ENCODE results near the gene SARM1. TPM values are rescaled to one million over a fixed set of nuclear protein-coding genes. Genes with fewer than 3 reads are reported as not detected.

The SARM1 gene
- total RNA-seq, 2 experiments from 2014 or later = 17.7 to 20.4 TPM

DNA sequence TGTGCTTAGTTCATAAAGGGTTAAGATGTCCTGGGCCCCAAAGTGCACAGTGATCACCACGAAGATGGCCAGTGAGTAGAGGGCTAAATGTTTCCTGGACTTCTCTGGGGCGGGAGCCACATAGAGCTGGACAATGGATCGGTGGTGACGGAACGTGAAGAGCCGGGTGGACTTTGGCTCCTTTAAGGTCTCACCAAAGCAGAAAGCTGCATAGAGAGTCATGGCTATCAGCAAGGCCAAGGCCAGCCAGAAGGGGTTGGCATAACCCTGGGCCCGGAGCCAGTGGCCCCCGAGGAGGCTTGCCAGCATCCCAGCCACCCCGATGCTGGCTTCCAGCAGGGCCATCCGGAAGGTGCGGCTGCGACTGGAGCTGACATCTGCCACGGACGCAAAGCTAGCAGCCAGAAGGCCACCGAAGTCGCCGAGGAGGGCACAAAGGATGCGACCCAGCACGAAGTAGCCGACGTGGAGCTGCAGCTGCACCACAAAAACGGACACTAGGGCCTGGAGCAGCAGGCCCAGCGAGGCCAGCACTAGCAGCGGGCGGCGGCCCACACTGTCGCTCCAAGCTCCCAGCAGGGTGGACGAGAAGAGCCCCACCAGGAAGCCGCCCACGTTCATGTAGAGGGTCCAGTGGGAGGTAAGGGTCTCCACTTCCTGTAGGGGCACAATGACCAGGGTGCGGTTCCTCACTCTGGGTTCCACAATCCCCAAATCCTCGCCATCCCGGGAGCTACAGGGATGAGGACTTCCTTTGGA is 33.5 kb downstream of the SARM1 start:
- H3K27me3 Mint-ChIP-seq = peaks cover 10% of the 10 kb centered on the region
- no peaks in the 10 kb centered on the region for H3K9me3 Mint-ChIP-seq
- peak overlapping the region; percentile 66 for H3K4me3 Mint-ChIP-seq
- peaks cover 10% of the 10 kb centered on the region for H3K4me1 Mint-ChIP-seq
- no peak for DNase-seq
- H3K27ac Mint-ChIP-seq = no peak overlapping the region
- POLR2A ChIA-PET = interaction anchor here (0.6 kb wide), 1 partner anchor 142 kb away, joined by 3 read pairs; no protein-coding TSS in a partner anchor
- CTCF ChIA-PET = interaction anchor here (1.4 to 3.2 kb wide), 3 partner anchors 9 to 12 kb away, joined by 4 to 13 read pairs (median 5); no protein-coding TSS in a partner anchor
- H3K36me3 Mint-ChIP-seq (ENCODE audit: low read depth) = no peaks in the 10 kb centered on the region

DNA sequence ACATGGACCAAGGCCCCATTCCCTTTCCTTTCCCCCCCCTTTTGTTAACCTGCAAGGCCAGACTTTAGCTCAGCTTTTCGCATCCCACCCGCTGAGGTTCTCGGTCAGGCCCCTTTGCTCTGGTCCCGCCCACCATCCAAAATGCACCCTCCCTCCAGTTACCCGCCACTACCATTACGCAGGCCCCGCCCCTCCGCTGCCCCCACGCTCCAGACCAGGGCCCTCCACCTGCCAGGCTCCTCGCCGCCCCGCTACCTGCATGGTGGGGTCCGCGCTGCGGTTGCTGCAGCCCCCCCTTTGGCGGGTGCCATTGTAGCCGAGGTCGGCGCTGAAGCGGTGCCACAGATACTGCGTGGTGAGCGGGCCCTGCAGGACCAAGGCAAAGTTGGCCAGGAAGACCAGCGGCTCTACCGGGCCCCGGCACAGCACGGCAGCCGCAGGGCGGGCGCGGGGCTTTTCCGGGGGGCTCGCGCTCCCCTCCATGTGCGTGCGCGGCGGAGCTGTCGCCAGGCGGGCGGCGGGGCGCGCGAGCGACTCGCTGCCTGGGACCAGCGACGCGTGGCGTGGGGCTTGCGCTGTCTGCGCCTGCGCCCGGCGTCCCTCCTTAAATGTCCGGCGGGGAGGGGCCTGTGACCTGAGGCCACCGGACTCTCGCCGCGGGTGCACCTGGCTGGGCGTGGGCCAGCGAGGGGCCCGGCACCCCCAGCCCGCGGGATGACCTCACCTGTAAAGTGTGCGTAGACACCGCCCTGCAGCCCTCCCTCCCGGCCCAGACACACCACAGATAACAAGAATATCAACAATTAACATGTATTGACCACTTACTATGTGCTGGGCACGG is 34.4 kb downstream of the SARM1 start, which contains the start of gene SLC46A1:
Gene SLC46A1, minus strand, starts transcription at position 581 of the 841 bp plus-strand sequence. Its CDS starts 98 bp downstream, at position 483.
- H3K4me3 Mint-ChIP-seq = peak within 1 kb of the TSS; percentile 66
- no peaks in the 10 kb centered on the region for H3K9me3 Mint-ChIP-seq
- H3K27ac Mint-ChIP-seq = peak within 1 kb of the TSS; percentile 20
- peaks cover 17% of the 10 kb centered on the region for H3K27me3 Mint-ChIP-seq
- H3K36me3 Mint-ChIP-seq (ENCODE audit: low read depth) = no peaks in the 10 kb centered on the region
- CTCF ChIA-PET = interaction anchor here (1.4 to 3.2 kb wide), 2 partner anchors 10 to 11 kb away, joined by 5 to 13 read pairs; no protein-coding TSS in a partner anchor
- peak; percentile 34 for DNase-seq
- POLR2A ChIA-PET = interaction anchor here (0.6 kb wide), 1 partner anchor 141 kb away, joined by 3 read pairs; no protein-coding TSS in a partner anchor
- H3K4me1 Mint-ChIP-seq = peaks cover 10% of the 10 kb centered on the region

DNA sequence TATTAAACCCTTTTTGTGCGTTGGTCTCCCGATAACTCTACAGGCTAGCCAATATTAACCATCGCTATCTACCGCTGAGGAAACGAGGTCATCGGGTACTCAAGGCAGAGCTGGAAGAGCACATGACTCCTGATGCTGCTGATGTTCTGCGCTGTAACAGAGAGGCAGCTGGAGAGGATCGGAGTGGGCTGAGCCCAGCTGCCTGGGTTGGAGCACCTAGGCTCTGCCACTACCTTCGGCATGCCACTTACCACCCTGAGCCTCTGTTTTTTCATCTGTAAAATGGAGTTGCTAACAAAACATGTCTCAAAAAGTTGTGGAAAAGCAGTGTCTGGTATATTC is 35.0 kb downstream of the SARM1 start:
- Mint-ChIP-seq H3K4me1 (peaks cover 10% of the 10 kb centered on the region), H3K27me3 (peaks cover 17% of the 10 kb centered on the region), H3K27ac (peak overlapping the region; percentile 20), H3K9me3 (no peaks in the 10 kb centered on the region), H3K36me3 (ENCODE audit: low read depth) (no peaks in the 10 kb centered on the region), H3K4me3 (peak overlapping the region; percentile 66)
- no peak for DNase-seq
- CTCF ChIA-PET = interaction anchor here (1.0 to 1.4 kb wide), 2 partner anchors 11 to 49 kb away, joined by 3 read pairs; partner anchors contain the start of gene POLDIP2
- POLR2A ChIA-PET = no interaction called here

DNA sequence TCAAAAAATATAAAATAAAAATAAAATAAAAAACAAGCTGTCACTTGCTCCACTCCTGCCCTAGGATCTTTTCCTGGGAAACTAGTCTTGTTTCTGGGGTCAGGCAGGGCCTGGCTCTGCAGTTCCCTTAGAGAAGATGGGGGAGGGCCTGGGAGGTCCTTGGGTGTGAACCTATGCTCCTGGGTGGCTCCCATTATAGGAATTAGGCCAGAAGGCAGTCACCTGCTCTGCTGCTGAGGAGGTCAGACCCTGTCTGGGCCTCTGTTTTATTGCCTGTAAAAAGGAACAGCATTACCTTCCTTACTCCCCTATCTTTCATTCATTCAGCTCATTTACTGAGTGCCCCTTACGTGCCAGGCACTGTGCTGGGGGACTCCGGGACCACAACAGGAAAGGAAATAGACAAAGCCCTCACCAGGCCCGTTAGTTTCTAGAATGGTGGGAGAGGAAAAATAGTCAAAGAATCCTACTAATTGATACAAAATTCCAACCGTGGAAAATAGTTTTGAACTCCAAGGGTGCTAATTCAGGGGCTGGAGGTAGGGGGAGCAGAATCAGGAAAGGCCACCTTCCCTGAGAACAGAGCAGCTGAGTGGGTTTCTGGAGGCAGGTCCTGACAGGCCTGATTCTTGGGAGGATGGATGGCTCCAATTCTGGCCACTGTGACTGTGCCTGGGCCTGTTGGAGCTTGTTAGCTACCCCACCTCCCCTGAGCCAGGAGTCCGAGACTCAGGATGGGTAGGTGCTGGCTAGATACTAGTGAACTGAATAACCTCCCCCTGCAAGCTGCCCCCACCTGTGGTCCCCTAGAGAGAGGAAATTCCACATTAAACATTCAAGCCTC is 35.9 kb downstream of the SARM1 start:
- ChIA-PET CTCF (interaction anchor here (1.0 to 1.5 kb wide), 3 partner anchors 9 to 50 kb away, joined by 3 to 4 read pairs (median 3); partner anchors contain the start of gene POLDIP2), POLR2A (no interaction called here)
- no peaks in the 10 kb centered on the region for H3K36me3 Mint-ChIP-seq (ENCODE audit: low read depth)
- DNase-seq = no peak
- no peak overlapping the region for H3K4me3 Mint-ChIP-seq
- no peak overlapping the region for H3K27ac Mint-ChIP-seq
- H3K27me3 Mint-ChIP-seq = peaks cover 24% of the 10 kb centered on the region
- H3K9me3 Mint-ChIP-seq = no peaks in the 10 kb centered on the region
- peaks cover 7% of the 10 kb centered on the region for H3K4me1 Mint-ChIP-seq

DNA sequence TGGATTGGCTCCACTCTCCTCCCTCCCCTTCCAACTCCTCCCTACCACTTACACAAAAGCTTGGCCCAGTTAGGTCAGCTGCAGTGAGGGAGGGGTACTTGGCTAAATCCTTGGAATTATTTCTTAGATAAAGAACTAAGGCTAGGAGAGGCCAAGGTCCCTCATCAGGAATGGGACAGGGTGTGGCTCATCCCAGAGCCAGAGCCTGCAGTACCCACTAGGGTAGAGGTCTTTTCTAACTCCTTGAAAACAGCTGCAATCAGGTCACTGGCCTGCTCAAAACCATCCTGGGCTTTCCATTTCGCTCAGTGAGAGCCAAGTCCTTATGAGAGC is 36.4 kb downstream of the SARM1 start:
- no peak for DNase-seq
- ChIA-PET POLR2A (no interaction called here), CTCF (interaction anchor here (1.5 kb wide), 1 partner anchor 8 kb away, joined by 4 read pairs; no protein-coding TSS in a partner anchor)
- Mint-ChIP-seq H3K4me1 (peaks cover 7% of the 10 kb centered on the region), H3K9me3 (no peaks in the 10 kb centered on the region), H3K27me3 (peaks cover 26% of the 10 kb centered on the region), H3K27ac (no peak overlapping the region), H3K4me3 (no peak overlapping the region), H3K36me3 (ENCODE audit: low read depth) (no peaks in the 10 kb centered on the region)

DNA sequence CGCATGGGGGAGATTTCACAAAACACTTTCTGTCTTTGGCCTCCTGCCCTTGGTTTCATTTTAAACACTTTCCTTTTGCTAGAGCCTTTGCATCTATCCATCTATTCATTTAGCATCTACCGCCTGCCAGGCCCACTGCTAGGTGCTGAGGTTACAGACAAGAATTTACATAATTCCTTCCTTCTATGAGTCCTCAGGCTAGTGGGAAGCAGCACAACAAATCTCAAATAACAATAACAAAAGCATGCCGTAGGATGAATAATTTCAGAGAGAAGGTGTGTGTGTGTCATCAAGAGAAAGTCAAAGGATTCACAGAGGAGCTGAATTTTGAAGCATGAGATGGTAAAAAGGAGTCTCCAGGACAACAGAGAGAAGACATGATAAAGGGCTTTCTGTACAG is 40.6 kb downstream of the SARM1 start:
- H3K27me3 Mint-ChIP-seq = peaks cover 28% of the 10 kb centered on the region
- CTCF ChIA-PET = no interaction called here
- no peak for DNase-seq
- POLR2A ChIA-PET = no interaction called here
- H3K4me1 Mint-ChIP-seq = no peaks in the 10 kb centered on the region
- H3K4me3 Mint-ChIP-seq = no peak overlapping the region
- H3K9me3 Mint-ChIP-seq = no peaks in the 10 kb centered on the region
- no peaks in the 10 kb centered on the region for H3K36me3 Mint-ChIP-seq (ENCODE audit: low read depth)
- no peak overlapping the region for H3K27ac Mint-ChIP-seq

DNA sequence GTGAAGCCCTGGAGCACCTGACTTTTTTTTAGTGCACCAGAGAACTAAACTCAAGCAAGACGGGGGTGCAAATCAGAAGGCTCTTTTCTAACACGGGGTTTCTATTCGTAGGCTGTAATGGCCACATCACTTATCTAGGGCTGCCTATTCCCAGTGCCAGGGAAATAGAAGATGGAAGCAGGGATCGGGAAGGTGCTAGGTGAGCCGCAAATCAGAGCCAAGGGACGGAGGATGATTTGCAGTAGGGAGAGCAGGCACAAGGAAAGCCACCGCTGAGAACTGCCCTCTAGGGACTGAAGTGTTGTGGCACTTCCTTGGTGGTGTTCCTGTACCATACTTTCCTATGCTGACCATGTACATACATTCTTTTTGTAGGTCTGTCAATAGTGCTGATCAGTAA is 42.3 kb downstream of the SARM1 start:
- Mint-ChIP-seq H3K4me1 (no peaks in the 10 kb centered on the region), H3K9me3 (no peaks in the 10 kb centered on the region), H3K27me3 (peaks cover 28% of the 10 kb centered on the region), H3K36me3 (ENCODE audit: low read depth) (no peaks in the 10 kb centered on the region), H3K4me3 (no peak overlapping the region), H3K27ac (no peak overlapping the region)
- no peak for DNase-seq
- POLR2A ChIA-PET = no interaction called here
- CTCF ChIA-PET = interaction anchor here (0.7 kb wide), 1 partner anchor 83 kb away, joined by 5 read pairs; no protein-coding TSS in a partner anchor

DNA sequence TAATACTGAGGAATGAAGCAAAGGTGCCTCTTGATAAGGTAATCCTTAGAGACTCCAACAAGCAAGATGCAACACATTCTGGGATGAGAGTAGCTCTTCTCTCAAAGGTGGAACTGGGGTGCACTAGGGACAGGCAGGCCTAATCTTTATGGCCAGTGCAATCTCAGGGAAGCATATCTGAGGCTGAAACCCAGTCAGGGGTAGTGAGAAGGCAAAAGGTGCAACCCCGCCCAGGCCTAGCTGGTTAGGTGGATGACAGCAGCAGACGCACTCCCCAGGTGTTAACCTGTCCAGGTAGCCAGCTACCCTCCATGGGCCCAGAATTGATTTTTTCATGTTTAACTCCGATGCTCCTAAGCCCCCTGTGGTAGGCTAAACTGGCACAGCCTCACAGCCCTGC is 44.4 kb downstream of the SARM1 start:
- H3K4me1 Mint-ChIP-seq = no peaks in the 10 kb centered on the region
- ChIA-PET CTCF (interaction anchor here (0.5 to 2.4 kb wide), 6 partner anchors 8 to 604 kb away, joined by 3 to 13 read pairs (median 4); no protein-coding TSS in a partner anchor), POLR2A (no interaction called here)
- H3K27ac Mint-ChIP-seq = no peak overlapping the region
- H3K4me3 Mint-ChIP-seq = no peak overlapping the region
- H3K27me3 Mint-ChIP-seq = peaks cover 18% of the 10 kb centered on the region
- DNase-seq = no peak
- no peaks in the 10 kb centered on the region for H3K9me3 Mint-ChIP-seq
- H3K36me3 Mint-ChIP-seq (ENCODE audit: low read depth) = no peaks in the 10 kb centered on the region

DNA sequence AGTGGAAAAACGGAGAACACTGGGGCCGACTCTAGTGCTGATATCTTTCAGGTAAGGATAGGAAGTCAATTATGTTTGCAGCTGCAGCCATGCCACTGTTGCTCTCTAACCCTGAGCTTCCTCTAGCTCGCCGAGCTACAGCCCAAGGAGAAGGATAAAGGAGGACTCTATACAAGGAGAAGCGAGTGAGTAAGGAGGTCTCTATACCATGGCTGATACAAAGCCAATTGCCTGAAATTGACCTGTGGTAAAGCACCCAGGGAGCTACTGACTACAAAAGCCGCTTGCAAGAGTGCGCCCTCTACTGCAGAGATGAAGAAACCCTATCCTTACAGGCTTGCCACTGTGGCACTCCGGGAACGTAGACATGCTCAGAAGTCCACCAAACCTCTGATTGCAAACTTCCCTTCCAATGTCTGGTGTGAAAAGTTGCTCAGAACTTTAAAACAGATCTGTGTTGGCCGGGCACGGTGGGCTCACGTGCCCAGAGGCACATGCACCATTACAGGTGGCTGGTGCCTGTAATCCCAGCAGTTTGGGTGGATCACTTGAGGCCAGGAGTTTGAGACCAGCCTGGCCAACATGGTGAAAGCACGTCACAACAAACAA is 45.3 kb downstream of the SARM1 start:
- ChIA-PET POLR2A (no interaction called here), CTCF (interaction anchor here (0.6 to 2.4 kb wide), 11 partner anchors 9 to 605 kb away, joined by 3 to 13 read pairs (median 4); partner anchors contain the start of gene POLDIP2)
- Mint-ChIP-seq H3K9me3 (no peaks in the 10 kb centered on the region), H3K4me1 (no peaks in the 10 kb centered on the region), H3K4me3 (no peak overlapping the region), H3K27me3 (peaks cover 16% of the 10 kb centered on the region), H3K36me3 (ENCODE audit: low read depth) (no peaks in the 10 kb centered on the region), H3K27ac (no peak overlapping the region)
- peak; percentile 74 for DNase-seq

DNA sequence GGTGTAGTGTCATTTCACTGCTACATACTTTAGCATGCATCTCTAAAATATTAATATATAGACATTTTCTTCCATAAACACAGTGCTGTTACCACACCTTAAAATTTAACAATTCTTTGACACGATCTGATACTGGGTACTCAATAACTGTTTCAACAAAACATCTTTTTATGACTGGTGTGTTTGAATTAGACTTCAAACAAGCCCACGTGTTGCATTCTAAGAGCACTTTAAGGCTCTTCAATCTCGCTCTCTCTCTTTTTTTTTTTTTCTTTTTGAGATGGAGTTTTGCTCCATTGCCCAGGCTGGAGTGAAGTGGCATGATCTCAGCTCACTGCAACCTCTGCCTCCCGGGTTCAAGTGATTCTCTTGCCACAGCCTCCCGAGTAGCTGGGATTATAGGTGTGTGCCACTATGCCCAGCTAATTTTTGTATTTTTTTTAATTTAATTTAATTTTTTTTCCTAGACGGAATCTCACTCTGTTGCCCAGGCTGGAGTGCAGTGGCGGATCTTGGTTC is 50.4 kb downstream of the SARM1 start:
- Mint-ChIP-seq H3K36me3 (ENCODE audit: low read depth) (no peaks in the 10 kb centered on the region), H3K27ac (no peak overlapping the region), H3K9me3 (no peaks in the 10 kb centered on the region), H3K27me3 (peaks cover 2% of the 10 kb centered on the region), H3K4me3 (no peak overlapping the region), H3K4me1 (no peaks in the 10 kb centered on the region)
- DNase-seq = no peak
- ChIA-PET POLR2A (no interaction called here), CTCF (no interaction called here)

DNA sequence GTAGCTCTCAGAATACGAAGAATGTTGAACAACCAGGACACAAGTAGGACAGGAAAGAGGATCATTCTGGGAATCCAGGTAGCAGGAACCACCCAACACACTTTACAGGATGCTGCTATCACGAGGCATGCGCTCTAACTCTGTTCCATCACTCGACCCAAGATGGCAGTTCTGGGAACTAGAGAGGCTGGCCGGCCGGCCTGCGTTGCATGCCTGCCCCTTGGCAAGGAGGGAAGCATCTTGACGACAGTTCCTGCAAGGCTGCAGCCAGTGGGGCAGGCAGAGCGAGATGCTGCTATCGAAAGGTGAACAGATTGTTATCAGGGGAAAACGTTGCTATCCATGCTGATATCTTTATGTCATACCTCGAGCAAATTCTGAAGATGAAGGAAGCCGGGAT is 53.7 kb downstream of the SARM1 start:
- Mint-ChIP-seq H3K4me1 (no peaks in the 10 kb centered on the region), H3K27me3 (peaks cover 2% of the 10 kb centered on the region), H3K4me3 (no peak overlapping the region), H3K9me3 (no peaks in the 10 kb centered on the region), H3K27ac (no peak overlapping the region), H3K36me3 (ENCODE audit: low read depth) (no peaks in the 10 kb centered on the region)
- POLR2A ChIA-PET = no interaction called here
- no peak for DNase-seq
- CTCF ChIA-PET = no interaction called here

DNA sequence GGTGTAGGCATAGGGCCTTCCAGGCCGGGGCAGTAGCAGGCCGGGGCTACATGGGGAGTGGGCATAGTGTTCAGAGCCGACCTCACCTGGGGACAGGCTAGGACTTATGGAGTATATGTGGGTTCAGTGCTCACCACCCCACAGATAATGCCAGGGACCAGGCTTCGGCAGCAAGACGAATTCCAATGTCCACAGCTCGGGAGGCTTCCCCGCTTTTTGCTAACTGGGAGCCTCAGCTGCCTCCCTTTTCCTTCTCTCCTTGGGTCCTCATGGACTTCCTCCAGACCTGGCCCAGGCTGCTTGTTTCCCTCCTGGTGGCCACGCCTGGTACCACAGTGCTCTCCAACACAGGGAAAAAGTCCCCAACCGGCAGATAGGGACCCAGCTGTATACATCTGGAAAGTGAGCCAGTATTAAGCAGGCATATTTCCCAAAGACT is 54.6 kb downstream of the SARM1 start:
- ChIA-PET POLR2A (no interaction called here), CTCF (no interaction called here)
- Mint-ChIP-seq H3K4me3 (no peak overlapping the region), H3K27me3 (peaks cover 3% of the 10 kb centered on the region), H3K27ac (no peak overlapping the region), H3K4me1 (no peaks in the 10 kb centered on the region), H3K36me3 (ENCODE audit: low read depth) (no peaks in the 10 kb centered on the region), H3K9me3 (no peaks in the 10 kb centered on the region)
- no peak for DNase-seq

Data from activated CD4-positive, alpha-beta T cell treated with anti-CD3 and anti-CD28 coated beads, Interleukin-2, amount 10 ng/mL, durations not matched to agents 7 days and 5 days (primary cell).